Left renal cortex interstitium (tissue), 4 donors: ENCODE results near the gene CCDC12. TPM values are rescaled to one million over a fixed set of nuclear protein-coding genes. Genes with fewer than 3 reads are reported as not detected.
"Not testable (repeated sequence)": the region's sequence is repeated elsewhere in the genome, so short reads cannot be mapped to it uniquely, and the experiment has no call there.

Experiments
- DNase-seq, 4 donors: peaks; one replicate each; pipeline ENCODE4 v3.0.0-alpha.2; 2013; ENCODE audit warnings: low read depth in 4 of 4, low spot score in 2 of 4, missing footprints in 1 of 4
- polyA plus RNA-seq, 4 donors: library from polyadenylated mRNA; unstranded; fragments of 120-200 nt; gene quantifications; one replicate each; pipeline ENCODE4 v1.2.1, GENCODE V29; 2013; ENCODE audit not compliant: insufficient read length in 4 of 4

The CCDC12 gene
- polyA plus RNA-seq, 4 donors = 52.4 to 67.5 (median 57.7) TPM

GRCh38 chr3:46984591-46985459, 8.3 kb upstream of the CCDC12 start:
- DNase-seq = no peak

DNA sequence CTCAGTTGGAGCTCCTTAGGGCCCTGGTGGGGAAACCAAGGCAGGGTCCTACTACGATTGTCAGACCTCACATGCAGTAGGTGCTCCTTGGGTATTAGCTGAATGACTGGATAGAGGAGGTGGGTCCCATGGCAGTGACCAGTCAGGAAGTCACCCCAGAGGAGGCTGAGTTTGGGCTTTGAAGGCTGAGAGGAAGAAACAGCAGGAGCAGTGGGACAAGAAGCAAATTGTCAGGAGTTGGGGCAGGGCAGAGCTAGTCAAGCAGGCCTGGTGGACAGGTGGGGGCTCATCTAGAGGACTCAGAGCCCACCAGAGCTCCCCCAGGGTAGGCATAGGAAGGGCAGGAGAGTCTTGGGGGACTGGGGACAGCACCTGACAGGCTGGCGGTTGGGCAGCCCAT, 6.0 kb upstream of the CCDC12 start:
- no peak for DNase-seq

- DNase-seq = no peak
Measured at GRCh38 chr3:46981932-46982471, 5.5 kb upstream of the CCDC12 start.

DNA sequence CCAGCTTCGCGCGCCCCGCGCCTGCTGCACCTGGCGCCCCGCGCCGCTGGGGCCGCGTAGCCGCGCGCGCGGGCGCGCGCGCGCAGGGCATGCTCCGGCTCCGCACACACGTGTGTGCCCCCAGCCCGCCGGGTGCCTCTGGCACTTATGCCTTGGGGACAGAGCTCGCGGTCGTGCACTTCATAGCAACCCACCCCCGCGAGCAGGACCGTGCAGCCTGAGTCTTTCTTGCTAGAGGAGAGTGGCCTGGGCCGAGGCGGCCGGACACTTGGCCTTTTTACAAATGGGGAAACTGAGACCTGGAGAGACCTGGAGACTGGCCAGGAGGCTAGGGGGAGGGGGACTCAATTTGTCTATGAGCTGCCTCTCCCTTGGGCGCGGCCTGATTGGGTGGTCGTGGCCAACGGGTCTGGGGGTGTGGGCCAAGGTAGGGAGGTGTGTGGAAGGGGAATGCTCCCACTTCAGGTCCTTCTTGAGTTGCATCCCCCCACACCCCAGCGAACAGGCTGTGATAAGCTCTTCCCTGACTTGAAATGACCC, 3.5 kb upstream of the CCDC12 start:
- no peak for DNase-seq

GRCh38 chr3:46978985-46979944, 2.7 kb upstream of the CCDC12 start, which contains the start of gene NBEAL2:
Gene NBEAL2 (plus strand): TSS chr3:46979666. CDS start chr3:46979862, 196 bp downstream.
- peak in 3 of 4 donors; percentile 64 to 79 (median 71) for DNase-seq

DNA sequence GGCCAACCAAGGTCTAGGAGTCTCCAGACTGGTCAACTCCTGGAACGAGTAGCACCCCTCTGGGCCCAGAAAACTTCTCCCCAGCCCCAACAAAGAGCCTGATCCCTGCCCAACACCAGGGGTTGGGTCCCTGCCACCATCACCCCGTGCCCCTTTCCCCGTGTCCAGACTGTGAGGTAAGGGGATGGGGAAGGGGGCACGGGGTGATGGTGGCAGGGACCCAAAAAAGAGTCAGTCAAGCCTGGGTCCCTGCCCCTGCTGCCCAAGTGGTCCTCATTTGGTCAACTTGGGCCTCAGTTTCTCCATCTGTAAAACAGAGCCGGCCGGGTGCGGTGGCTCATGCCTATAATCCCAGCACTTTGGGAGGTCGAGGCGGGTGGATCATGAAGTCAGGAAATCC, 1.8 kb upstream of the CCDC12 start:
- DNase-seq = no peak

DNA sequence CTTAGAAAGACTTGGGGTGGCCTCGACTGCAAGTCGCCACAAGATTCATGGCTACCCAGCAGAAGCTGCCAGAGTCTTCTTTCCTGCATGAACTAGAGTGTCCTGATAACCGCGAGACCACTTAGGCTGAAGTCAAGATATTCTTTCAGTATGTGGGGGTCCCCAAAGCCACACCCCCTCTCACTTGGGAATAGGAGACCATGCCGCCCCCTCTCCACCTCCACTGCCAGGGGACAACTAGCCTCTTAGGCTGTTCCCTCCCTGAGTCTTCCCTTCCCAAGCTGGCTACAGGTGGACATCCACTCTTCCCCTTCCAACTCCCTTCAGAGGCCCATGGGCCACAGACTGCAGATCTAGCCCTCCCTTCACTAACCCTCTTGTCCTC, 1.3 kb upstream of the CCDC12 start:
- no peak for DNase-seq

- no peak for DNase-seq
Measured at GRCh38 chr3:46974421-46975171, 1.9 kb downstream of the CCDC12 start.

- no peak for DNase-seq
Measured at GRCh38 chr3:46972396-46972795, 4.1 kb downstream of the CCDC12 start.

DNA sequence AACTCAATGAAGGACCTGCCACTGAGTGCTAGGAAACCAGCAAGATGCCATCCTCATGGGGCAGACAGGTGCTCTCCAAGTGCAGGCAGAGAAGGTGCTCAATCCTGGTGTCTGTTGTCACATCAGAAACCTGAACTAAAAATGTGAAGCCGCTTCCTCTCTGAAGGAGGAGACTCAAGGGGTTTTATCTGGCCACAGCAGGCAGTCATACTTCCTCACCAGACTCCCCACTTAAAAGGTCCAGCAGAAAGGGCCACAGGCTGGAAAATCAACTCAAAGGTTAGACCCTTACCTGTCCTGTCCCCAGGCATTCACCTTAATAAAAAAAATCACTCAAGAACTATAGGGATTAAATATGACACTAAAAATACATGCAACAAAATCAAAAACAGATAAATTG, 4.8 kb downstream of the CCDC12 start:
- no peak for DNase-seq

DNA sequence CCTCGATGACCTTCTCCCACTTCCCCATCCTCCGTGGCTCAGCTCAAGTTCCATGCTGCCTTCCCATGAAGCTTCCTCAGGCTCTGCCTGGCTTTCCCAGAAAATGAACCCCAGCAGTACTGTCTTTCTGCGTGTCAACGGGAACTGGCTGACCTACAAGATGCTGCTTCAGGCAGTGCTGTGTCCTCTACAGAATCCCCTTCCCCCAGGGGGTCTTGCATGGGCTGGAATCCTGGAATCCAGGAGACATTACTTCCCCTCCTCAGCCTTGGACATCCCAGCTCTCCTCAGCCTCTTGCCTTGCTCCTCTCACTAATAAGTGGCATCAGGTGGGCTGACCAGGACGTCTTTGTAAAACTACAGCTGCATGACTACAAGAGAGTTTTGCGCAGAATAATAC, 5.4 kb downstream of the CCDC12 start:
- DNase-seq = no peak

GRCh38 chr3:46970391-46971091, 6.0 kb downstream of the CCDC12 start:
- no peak for DNase-seq

GRCh38 chr3:46968783-46969428, 7.6 kb downstream of the CCDC12 start:
- DNase-seq = no peak

DNA sequence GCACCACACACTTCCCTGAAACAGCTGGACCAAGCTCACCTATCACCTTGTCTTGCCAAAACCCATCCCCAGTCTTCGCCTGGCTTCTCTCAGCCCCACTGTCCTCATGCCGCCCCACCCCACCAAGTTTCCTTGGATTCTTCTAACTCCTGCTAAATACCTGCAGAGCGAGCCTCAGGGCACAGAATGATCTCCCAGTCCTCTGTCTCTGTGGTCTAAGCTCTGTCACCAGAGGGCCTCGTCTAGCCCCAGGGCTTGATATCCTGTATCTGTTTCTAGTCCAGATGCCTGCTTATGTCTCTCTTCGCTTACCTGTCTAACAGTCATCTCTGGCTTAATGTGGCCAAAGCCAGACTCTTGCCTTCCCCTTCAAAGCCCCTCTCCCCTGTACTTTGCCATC, 9.7 kb downstream of the CCDC12 start:
- DNase-seq = no peak

- no peak for DNase-seq
Measured at GRCh38 chr3:46965151-46965550, 11.4 kb downstream of the CCDC12 start.

GRCh38 chr3:46964038-46964590, 12.4 kb downstream of the CCDC12 start:
- not testable (repeated sequence) for DNase-seq

DNA sequence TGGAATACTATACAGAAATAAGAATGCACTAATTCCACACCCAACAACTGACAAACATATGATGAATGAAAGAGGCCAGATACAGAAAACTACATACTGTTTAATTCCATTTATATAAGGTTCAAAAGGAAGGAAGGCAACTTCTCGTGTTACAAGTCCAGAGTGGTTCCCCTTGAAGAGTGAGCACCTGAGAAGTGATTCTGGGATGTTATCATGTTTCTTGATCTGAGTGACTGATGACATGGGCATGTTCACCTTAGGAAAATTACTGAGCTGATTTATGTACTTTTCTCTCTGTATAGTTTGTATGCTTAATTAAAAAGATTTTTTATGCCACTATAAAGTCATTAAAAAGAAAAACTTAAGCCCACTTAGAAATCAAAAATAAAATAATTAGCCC, 13.6 kb downstream of the CCDC12 start:
- no peak for DNase-seq

DNA sequence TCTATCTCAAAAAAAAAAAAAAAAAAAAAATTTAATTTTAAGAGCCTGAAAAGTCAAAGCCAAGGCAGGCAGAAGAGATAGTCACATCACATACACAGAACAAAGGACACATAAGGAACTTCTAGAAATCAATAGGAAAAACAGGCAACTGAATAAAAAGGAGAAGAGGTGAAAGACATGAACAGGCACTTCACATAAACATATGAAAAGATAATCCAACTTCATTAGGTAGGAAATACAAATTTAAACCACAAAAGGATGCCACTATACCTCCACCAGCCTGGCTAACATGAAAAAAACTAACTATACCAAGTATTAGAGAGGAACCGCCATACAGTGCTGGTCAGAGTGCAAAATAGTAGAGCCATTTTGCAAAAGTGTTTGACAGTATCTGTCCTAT, 14.1 kb downstream of the CCDC12 start:
- DNase-seq = no peak

GRCh38 chr3:46960835-46961234, 15.7 kb downstream of the CCDC12 start:
- DNase-seq = no peak
